NCI-H1417 (cell line): ENCODE data around the gene UFD1.
A peak's percentile ranks its signal among the peaks of the same experiment; 100 is the strongest.

ENCODE experiments used
- DNase-seq, 3 experiments: peaks; one replicate each; lab custom pipeline; 2025; lab: John Stamatoyannopoulos, UW

The UFD1 gene

GRCh38 chr22:19496324-19496630, 17.3 kb upstream of the UFD1 start:
- no peak for DNase-seq

GRCh38 chr22:19495562-19496323, 16.8 kb upstream of the UFD1 start:
- DNase-seq: peak in 1 of 3 experiments; percentile 30

DNA sequence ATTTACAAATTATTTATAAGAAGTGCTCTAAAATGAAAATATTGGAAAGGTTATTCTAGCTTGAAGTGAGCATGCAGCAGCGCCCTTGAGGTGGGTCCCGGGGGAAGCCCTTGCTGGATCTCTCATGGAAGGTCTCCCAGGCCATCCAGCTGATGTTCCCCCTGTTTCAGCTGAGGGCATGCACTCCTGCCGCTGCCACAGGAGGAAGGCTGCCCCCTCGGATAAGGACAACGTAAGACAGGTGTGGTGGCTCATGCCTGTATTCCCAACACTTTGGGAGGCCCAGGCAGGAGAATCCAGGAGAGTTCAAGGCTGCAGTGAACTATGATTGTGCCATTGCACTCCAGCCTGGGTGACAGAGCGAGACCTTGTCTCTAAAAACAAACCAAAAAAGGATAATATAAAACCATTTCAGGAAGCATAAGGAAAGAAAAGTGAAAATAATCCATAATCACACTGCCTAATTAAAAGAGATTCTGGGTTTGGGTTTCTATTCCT, 15.7 kb upstream of the UFD1 start:
- DNase-seq: no peak

DNA sequence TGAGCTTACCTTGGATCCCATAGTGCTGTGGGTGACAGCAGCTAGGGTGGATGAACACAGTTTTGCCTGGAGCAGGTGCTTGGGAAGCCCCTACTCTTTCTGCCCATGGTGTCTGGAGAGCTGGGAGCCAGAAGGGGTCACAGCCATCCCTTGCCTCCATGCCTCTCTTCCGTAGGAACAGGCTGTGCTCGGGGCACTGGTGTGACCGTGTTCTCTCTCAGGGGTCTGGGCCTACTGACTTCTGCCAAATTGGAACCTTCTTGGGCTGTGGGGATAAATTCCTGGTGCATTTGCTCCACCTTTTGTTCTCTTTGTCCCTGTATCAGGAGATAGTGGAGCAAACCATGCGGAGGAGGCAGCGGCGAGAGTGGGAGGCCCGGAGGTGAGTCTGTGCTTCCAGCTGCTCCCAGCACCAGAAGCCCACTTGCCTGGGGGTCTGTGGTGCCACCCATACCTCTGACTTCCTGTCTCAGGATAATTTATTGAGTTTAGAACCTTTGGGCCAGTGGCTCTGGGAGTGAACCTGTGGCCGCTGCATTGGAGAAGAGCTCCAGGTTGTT, 15.1 kb upstream of the UFD1 start:
- no peak for DNase-seq

- no peak for DNase-seq
Measured at GRCh38 chr22:19492504-19493174, 13.6 kb upstream of the UFD1 start.

- DNase-seq: no peak
Measured at GRCh38 chr22:19490628-19491230, 11.7 kb upstream of the UFD1 start.

- peak in 1 of 3 experiments; percentile 21 for DNase-seq
Measured at GRCh38 chr22:19488884-19489843, 10.2 kb upstream of the UFD1 start.

DNA sequence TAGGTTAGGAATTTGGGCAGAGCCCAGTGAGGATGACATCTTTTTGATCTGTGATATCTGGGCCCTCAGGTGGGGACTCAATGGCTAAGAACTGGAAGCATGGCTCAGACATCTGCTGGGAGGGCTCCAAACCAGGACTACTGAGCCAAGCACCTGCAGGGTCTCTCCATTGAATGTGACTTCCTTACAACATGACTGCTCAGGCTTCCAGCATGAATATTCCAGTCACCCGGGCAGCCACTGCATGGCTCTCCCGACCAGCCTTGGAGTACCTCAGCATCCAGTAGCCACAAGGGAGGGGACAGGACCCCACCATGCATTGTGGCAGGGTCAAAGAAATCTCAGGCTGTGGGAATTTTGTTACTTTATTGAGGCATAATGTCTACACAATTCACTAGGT, 9.3 kb upstream of the UFD1 start:
- no peak for DNase-seq

DNA sequence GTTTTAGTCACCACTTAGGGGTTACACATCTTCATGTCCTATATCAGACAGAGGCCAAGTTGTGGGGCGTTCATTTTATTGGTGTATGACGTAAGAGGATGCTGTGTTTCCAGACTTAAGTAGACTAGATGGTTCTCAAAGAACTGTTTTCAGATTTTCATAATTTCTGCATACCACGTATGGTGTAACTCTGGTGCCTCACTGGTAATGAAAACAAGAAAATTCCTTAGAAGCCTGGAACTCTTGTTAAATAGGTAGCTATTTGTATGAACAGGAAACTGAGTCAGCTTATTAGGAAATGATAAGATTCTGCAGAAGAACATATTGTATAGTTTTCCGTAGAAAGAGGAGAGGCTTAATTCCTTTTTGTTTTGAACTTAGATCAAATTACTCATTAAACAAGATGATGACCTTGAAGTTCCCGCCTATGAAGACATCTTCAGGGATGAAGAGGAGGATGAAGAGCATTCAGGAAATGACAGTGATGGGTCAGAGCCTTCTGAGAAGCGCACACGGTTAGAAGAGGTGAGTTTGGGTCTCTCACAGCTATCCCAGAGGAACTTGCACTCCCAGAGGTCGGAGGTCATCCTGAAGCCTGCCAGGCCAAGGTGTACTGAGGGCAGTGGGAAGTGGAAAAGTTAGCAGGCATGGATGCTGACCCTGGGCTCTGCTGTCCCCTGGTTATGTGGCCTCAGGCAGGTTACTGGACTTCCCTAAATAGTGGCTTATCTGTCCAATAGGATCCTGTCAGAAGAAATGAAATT, 4.7 kb upstream of the UFD1 start:
- DNase-seq: no peak

GRCh38 chr22:19482297-19482696, 3.3 kb upstream of the UFD1 start:
- no peak for DNase-seq

GRCh38 chr22:19480789-19481188, 1.8 kb upstream of the UFD1 start:
- no peak for DNase-seq

- DNase-seq: no peak
Measured at GRCh38 chr22:19480173-19480568, 1.2 kb upstream of the UFD1 start.

- peak; percentile 92 to 98 (median 94) for DNase-seq
Measured at GRCh38 chr22:19479355-19480172, 571 bp upstream of the UFD1 start, which contains the start of gene CDC45. TSS of gene CDC45 (plus strand) at chr22:19479920. CDS start at chr22:19479969, 49 bp downstream.

DNA sequence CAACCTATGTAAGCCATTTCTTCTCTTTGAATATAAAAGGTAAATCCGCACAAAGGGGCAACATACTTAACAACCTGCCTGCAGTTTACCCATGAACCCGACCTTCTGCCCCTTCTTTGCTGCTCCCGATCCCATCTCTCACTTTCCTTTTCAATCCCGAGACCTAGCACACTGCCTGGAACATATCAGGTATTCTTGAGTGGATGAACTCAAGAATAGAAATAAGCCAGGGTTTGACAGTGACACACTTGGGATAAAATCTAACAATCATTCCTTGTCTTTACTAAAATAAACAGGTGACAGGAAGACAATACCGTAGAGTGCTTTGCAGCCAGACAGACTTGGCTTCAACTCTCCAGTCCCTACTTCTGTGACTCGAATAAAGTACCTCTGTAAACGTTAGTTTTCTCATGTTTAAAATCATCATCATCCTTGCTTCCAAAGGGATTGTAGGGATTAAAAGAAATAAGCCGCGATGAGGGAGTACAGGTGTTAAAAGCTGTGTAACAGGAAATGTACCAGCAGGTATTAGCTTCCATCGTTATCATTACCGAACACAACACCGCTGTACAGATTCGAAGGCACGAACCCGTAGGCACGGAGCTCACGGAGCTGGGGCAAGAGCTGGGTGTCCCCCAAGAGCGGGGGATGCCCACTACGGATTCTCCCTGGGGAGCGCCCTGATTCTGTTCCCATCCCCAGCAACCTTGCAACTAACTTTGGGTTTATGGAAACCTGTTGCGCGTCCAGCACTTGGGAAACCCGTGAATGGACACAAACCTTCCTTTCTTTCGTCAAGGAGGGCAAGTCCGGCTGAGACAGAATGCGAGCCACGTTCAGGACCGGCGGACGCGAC, 720 bp downstream of the UFD1 start:
- peak in 1 of 3 experiments; percentile 46 for DNase-seq

GRCh38 chr22:19477321-19478044, 1.5 kb downstream of the UFD1 start:
- peak in 1 of 3 experiments; percentile 29 for DNase-seq

DNA sequence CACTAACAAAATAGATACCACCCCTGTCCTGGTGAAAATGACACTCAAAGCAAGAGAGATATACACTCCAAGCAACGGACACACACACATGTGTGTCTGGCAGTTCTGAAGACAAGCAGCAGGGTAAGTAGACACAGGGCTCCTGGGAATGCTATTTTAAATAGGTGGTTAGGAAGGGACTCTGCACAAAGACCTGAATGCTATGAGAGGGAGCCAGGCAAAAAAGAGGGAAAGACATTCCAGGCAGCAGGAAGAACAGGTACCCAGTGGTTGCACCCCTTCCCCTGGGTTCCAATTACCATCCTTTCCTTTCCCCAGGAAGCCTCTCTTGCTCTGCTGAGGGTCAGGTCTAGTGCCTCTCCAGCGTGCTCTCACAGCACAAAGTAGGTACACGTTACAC, 3.0 kb downstream of the UFD1 start:
- DNase-seq: no peak

DNA sequence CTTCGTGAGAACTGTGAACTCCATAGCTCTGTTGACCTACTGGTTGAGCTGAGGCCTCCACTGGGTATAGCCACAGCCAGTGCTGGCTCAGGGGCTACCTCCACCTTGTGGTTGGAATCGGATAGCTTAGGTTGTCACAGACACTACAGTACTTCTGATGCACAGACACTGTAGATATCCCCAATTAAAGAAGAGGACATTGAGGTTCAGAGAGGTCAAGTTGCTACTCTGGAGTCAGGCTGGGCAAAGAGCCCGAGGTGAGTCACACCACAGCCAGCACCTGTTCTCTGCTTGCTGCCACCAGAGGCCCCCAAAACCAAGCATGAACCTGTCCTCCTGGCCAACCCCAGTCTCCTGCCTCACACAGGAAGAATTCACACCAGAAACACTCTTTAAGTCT, 5.4 kb downstream of the UFD1 start:
- no peak for DNase-seq

GRCh38 chr22:19472233-19472632, 6.8 kb downstream of the UFD1 start:
- DNase-seq: no peak
